DMS153 treated with DMSO at 0.1 percent for 48 hours (cell line): ENCODE results near the gene HPX.

Source experiments
- DNase-seq: peaks from one replicate; lab custom pipeline; 2025; ENCODE audit not compliant: unreplicated experiment; lab: John Stamatoyannopoulos, UW

HPX gene

DNA sequence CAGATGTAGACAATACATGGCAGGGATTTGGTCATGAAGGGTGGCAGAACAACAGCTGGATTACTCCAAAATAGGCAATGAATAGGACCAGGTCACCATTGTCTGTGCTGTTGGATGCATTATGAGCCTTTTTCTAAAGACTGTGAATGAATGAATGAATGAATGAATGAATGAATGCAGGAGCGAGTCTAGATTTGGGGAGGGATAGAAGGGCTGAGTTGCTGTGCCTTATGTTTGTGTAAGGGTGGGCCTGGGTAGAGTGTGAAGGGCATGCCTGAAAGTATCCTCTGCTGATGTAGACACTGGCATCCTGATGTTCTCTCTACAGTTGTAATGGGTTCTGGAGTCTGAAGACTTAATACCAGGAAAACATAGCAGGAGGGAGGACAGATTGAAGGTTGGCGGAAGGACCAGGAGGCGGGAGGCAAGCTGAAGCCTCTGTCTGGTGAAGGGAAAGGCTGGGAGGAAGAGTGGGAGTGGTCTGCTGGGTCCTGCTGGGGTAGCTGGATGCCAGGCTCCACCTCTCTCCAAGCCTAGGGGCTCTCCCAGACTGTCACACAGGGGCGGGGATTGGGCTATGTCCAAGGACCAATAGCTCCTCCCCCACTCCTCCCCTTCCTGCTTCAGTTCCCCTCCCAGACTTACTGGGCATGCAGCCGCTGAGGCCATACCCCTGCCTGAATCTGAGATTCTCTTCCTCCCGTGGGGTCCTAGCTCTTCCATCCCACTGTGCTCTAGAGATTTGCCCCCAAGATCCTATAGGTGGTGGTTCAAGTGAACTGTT, 28.1 kb upstream of the HPX start:
- peak; percentile 85 for DNase-seq

DNA sequence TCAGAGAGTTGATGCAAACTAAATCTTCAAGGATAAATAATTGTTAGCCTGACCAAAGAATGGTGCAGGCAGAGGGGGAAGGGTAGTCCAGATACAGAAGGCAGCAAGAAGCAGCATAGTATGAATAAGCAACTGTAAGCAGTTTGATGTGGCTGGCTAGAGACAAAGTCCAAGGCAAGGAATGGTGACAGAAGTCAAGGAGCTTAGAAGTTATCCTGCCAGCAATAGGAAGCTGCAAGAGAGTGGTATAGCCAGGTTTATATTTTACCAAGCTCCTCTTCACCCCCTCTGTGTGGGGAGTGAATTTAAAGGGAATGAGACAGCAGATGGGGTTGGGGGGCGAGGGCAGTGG, 18.3 kb upstream of the HPX start:
- DNase-seq = no peak

DNA sequence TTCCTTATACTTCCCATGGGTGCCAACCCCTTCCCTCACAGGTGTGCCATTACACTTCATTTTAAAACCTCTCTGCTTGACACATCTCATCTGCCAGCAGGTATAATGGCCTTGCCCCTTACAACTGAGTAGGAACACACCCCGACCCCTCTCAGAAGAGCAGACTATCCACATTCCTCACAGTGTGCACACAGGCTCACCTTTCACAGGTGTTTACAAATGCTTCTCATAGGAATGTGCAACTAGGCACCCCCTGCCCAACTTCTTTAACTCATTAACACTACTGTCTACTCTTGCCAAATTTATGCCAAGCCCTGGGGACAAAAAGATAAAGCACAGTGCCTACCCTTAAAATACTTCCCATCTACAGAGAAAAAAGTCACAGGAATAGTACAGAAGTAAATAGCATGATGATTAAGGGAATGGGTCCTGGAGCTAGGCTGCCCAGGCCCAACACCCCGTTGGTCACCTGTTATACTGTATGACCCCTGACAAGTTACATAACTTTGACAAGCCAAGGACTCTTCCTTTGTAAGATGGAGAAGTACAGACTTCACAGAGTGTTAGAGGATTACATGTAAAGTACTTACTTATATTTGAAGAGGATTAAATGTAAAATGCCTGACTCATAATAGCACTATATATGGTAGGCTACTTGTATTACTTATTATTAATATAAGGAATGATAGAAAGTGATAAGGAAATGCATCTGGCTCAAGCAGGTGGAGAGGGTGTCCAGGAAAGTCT, 17.7 kb upstream of the HPX start:
- no peak for DNase-seq

DNA sequence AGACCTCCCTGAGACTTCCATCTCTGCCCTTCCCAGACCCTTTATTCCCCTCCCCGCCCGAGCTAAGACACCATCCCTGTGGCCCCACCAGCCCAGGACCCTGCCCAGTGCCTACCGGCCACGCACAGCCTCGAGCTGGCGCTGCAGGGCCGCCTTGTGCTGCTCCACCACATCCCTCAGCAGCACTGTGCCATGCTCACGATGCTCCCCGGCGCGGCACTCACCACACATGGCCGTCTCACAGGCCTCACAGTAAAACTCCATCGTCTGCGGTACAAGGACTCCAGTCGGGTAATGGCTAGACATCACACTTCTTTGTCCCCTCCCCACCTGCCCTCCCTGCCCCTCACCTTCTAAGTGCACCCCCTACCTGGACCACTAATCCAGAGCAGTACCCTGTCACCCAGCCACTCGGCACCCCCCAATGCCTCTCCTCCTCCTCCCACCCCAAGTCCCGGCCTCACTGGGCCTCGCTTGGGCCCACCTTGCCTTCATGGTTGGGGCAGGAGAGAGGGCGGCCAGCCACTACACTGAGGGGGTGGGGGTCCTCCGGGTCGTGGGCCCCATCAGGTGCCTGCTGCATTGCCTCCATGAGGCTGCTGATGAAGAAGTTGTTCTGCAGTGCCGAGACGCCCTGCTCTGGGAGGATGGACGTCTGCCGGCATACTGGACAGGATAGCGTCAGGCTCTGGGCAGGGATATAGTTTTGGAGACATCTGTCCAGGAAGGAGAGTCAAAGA, 17.0 kb upstream of the HPX start:
- no peak for DNase-seq

DNA sequence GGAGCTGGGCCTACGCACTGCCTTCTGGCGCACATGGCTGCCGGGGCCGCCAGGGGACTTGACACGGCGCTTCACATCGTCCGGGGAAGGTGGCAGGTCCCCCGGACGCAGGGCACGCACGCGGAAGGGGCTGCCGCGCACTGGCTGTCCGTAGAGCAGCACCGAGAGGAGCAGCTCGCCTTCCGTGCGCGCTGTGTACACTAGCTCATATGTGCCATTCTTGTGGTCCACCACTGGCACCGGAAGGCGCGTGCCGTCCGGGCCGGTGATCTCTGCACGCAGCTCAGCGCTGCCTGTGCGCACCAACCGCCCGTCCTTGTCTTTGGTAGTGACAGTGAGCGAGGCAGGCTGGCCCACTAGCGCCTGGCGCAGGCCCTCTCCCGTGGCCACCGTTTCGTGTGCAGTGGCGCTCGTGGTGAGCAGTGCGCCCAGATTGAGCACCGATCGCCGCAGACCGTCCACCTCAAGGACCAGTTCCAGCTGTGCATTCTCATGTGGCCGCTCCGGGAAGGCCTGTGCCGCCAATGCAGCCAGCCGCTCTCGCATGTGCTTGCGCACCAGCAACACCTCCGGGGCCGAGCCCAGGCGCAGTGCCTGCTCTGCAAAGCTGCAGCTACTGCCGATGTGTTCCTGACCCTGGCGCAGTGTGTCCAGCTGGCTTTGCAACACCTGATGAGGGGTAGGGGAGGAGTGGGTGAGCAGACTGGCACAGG, 15.7 kb upstream of the HPX start:
- no peak for DNase-seq

DNA sequence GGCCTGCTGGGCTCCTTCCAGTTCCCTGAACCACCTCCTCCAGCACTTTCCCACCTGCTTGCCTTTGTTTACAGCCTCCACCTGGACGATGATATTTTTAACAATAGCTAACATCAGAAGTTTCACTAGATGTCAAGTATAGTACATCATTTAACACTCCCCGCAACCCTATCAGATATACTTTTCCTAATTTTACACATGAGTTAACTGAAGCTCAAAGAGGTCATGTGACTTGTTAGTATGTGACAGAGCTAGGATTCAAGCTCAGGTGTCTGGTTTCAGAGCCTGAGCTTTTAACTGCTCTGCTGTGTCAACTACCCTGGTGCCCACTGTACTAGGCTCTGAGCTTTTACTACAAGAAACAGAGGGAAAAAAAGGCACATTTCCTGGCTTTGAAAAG, 14.3 kb upstream of the HPX start:
- DNase-seq = no peak

DNA sequence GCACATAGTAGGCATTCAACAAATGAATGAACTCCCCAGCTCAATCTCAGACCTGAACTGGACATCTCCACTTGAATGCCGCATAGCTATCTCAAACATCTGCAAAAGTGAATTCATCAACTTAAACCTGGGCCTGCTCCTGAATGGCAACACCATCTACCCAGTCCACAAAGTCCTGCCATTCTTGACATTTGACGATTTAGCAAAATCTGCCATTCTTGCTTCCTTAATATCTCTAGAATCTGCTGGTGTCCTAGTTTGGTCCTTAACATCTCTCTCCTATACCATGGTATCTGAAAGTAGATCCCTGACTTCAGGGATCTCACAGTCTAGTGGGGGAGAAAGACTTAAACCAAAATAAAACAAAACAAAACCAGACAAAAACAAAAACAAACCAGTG, 12.4 kb upstream of the HPX start:
- DNase-seq = no peak

DNA sequence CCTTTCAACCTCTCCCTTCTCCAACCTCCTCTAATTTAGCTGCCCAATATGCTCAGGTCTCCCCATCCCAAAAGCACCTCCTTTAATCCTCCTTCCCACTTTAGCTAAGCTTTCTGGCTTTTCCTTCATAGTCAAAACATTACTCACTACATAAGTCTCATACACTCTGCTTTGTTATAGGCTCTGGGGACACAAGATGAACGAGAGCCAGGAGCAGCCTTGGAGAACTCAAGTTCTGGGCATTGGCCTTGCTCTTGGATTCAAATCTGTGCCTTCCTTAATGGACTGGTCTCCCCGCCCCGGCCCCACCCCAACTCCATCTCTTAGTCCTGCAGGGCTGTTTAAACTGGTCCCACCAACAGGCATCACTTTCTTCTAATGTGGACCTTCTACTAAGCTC, 11.4 kb upstream of the HPX start:
- DNase-seq = no peak

DNA sequence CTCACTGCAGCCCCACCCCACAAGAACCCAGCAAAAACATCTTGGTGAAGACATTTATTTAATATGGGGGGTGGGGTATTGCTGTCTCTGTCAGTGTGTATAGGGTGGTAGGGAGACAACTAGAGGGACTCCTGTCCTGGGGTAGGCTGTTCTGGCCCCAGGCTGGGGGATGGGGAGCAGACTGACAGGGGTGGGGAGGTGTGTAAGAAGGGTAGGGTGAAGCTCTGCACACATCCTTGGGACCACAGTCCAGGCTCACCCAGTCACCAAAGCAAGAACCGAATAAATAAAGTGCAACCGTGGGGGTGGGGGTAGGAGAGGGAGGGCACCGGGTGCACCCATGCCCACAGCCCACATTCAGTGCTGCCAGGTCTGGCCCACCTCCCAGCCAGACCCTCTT, 7.8 kb upstream of the HPX start:
- DNase-seq = no peak

DNA sequence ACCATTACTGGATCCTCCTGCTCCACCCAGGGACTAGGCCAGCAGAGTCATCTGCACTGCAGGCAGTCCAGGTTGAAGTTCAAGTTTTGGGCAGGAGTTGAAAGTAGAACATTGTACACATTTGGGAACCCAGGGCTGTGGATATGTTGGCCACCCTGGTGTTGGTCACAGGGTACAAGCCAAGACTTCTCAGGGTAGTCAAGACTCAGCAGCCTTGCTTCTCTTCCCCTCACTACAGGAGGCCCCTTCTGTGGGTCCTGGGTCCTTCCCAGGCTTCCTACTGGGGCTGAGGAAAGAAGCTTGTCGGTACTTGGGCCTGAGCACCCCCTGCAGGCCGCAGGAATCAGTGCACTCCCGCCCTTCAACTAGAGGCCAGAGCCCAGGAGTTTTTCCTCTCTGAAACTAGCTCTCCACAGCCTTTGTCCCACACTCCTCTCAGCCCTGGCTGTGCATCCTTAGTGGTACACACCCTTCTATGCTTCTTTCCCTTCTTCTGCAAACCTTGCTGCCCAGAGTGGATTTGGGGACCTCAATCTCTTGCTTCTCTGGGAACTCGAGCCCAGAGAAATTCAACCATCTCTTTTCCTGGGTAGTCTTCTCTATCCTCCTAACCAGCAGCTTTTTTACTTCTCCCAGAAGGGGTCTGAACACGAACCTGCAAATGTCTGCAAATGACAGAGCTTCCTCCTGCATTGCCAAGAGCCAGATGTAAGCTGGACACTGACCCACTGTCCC, 2.6 kb upstream of the HPX start:
- no peak for DNase-seq

DNA sequence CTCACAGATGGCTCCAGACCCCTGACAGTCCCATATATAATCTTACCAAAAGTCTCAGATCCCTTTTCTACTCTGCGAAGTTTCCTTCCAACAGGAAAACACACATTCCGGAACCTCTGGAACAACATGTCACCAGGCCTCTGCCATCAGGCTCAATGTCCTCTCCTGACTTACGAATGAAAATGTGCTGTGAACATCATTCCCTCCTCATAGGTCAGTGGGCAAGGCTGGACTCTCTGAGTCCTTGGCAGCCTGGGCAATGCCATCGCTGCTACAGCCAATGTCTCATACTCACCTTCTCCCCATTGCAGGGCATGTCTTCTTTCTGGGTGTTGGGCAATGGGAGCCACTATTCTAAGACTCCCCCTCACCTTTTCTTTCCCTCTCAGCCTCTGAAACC, 1.7 kb upstream of the HPX start:
- DNase-seq = no peak

DNA sequence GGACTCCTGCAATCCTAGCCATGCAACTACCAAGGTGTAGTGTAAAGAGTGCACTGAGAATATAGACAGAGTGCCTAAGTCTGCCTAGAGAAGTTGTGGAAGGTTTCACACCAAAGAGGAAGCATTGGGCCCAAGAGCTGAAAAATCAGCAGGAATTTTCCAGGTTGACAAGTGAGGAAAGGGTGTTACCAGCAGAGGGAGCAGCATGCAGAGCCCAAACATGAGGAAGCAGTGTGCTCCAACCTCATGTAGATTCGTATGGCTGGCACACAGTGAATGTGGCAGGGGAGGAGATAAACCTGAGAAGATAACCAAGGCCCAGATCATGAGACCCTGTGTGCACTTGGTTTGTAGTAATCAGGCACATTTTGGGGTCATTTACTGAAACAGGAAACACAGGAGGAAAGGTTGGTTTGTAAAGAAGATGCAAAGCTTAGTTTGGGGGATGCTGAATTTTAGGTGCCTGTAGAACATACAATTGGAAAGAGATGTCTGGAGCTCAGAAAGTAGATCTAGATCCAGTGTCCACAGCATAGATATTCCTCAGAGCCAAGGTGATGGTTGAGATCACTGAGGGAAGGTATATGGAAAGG, 1.7 kb downstream of the HPX start:
- DNase-seq = peak; percentile 45

DNA sequence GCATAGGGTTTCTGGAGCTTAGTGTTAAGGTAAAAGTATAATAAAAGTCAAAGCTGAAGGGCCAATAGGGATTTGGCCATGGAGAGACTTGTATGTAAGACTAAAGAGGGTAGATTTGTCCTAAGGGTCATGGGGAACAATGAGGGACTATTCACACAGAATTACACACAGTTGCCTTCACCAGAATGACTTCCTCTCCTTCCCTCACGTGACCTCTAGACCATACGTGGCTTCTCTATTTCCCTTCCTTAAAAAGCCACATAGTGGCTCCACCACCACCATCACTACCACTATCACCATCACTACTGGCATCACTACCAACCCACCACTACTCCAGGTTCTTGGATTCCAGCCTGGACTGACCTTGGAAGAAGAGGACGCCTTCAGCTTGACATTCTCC, 2.8 kb downstream of the HPX start:
- DNase-seq = no peak

DNA sequence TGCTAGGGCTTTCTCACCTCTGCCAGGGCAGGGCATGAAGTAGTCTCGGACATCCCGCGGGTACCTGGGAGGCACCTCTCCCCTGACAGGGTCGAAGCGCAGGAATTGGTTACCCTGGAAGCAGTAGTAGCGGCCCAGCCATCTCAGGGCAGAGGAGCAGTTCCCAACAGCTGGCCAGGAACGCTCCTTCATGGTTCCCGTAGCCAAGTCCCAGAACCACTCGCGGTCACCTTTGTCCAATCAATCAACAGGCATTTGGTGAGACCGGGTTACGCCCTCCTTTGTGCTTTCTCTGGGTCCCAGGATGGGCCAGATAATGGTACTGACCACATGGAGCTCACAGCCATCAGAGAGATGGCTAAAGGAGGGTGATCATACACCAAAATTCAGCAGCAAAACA, 3.4 kb downstream of the HPX start:
- DNase-seq = no peak

DNA sequence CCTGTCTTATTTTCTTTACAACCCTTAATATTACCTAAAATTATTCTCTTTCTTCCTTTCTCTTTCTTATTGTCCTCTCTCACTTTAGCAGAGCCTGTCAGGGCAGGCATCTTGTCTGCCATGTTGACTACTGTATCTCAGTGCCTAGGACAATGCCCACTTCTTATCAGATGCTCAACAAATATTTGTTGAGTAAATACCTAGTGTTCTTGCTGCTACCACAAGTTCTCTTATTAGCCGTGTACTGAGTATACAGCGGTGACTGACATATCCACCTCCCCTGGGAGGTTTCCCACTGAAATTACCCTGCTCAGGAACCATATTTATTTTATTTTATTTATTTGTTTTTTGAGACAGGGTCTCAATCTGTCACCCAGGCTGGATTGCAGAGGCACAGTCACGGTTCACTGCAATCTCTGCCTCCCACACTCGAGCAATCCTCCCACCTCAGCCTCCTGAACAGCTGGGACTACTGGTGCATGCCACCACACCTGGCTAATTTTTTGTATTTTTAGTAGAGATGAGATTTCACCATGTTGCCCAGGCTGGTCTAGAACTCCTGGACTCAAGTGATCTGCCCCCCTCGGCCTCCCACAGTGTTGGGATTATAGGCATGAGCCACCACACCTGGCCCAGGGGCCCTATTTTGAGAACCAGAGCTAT, 6.7 kb downstream of the HPX start:
- DNase-seq = no peak

DNA sequence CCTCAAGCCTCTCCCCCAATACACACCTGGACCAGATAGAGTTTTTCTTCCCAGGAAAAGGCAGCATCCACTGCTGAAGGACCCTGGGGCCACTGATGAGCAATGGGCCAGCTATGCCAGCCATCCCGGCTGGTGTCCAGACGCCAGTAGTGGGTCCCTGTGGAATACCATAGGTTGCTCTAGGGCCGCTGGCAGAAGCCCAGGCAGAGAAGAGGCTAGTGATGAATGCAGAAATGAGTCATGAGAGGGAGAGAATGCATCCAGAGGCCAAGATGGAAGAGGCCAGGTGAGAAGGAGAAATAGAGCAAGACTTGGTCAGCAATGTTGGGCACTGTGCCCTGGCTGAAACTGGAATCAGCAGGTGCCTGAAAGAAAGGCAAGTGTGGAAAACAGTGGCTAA, 8.9 kb downstream of the HPX start:
- no peak for DNase-seq

DNA sequence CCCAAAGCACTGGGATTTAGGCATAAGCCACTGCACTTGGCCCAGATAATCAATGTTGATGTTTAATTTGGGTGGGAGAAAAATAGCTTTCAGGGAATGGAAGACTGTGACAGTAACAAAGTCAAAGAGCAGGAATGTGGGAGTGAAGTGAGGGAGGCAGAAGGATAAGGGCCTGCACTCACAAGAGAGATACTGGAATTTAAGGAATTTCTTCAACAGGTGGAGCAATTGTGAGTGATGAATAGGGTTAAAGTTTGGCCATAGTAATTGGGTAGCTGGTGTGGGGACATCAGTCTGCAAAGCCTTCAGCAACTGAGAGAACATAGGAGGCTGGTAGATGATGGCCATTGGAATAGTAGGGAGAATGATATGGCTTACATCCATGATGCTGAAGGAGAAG, 13.3 kb downstream of the HPX start:
- DNase-seq = no peak

DNA sequence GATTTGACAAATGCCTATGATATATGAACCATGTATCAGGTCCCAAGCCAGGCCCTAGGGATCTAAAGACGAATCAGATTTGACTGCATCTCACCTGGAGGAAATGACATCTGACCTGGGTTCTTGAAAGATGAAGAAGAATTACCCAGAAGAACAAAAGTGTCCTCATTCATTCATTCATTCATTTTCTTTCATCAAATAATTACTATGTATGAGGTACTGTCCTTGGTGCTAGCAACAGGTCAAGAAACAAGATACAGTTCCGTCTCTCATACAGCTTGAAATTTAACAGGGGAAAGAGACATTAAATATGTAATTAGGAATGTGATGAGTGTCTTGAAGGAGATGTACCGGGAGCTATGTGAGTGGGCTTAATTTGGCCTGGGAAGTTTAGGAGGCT, 20.1 kb downstream of the HPX start:
- no peak for DNase-seq

DNA sequence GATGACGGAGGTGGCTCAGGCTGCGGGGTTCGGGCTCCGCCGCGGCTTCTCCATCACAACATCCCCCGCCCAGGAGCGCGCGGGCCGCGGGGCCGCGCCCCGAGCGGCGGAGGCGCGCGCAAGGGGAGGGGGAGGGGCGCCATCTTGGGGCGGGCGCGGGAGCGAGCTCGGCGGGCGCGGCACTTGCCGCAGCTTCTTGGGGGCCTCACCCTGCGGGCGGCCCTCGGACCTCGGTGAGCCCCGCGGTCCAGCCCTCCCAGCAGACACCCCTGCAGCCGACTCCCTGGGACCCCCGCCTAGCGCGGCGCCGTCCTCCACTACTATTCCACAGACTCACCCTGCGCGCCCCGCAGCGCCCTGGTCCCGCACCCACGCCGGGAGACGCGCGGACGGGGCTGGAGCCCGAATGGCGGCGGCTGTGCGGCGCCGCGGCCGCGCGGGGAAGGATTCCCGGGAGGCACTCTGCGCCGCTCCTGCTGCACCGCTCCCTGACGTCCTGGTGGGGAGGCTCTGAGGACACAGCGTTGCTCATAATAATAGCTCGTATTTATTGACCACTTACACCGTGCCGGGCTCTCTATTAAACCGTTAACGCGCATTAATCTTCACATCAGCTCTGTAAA, 21.7 kb downstream of the HPX start, which contains the start of gene APBB1:
Gene APBB1, minus strand, starts transcription at position 86 of the 623 bp plus-strand sequence. CDS start 7,747 bp downstream, outside the sequence.
- DNase-seq = peak; percentile 14
